ENCODE measurements around the gene DDX5. TPM values are rescaled to one million over a fixed set of nuclear protein-coding genes. Genes with fewer than 3 reads are reported as not detected.
"Not testable (repeated sequence)": the region's sequence is repeated elsewhere in the genome, so short reads cannot be mapped to it uniquely, and the experiment has no call there.

Gene DDX5
- total RNA-seq, 1 donor from 2014 or later = 555 TPM

DNA sequence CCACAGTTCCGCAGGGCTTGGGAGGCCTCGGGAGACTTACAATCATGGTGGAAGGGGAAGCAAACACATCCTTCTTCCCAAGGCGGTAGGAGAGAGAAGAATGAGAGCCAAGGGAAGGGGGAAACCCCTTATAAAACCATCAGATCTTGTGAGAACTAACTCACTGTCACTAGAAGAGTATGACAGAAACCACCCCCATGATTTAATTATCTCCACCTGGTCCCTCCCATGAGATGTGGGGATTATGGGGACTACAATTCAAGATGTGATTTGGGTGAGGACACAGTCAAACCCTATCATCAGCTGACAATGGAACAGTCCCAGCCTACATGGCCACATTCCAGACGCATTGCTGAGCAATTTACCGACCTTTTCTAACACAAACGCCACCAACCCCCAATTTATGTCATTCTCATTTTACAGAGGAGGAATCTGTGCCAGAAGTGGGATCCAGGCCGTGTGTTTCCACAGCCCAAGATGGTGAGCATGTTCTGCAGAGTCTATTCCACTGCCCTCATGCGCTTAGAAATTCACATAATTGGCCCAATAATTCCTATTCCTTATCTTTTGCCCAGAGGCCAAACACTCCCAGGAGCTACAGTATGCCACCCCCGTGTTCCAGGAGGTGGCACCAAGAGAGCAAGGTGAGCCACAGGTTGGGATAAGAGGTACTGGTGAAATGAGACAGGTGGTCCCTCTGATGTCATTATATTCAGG, 39.9 kb downstream of the DDX5 start:
- H3K36me3 ChIP-seq (ENCODE audit: insufficient read depth, low read length) = no peaks in the 10 kb centered on the region
- H3K9me3 Mint-ChIP-seq (ENCODE audit: unreplicated experiment) = peaks cover 6% of the 10 kb centered on the region
- H3K4me1 ChIP-seq (ENCODE audit: insufficient read depth, low read length) = no peaks in the 10 kb centered on the region
- H3K4me3 Mint-ChIP-seq (ENCODE audit: unreplicated experiment) = no peak overlapping the region
- no peak overlapping the region for H3K4me3 ChIP-seq (ENCODE audit: insufficient read depth, low read depth, low read length)
- H4K20me1 ChIP-seq (ENCODE audit: insufficient read depth, low read length) = no peaks in the 10 kb centered on the region
- peaks cover 3% of the 10 kb centered on the region for H3K36me3 Mint-ChIP-seq (ENCODE audit: low read depth, unreplicated experiment)
- peaks cover 6% of the 10 kb centered on the region for H3K27me3 Mint-ChIP-seq (ENCODE audit: low read depth, unreplicated experiment)
- H3K9ac ChIP-seq (ENCODE audit: low read length) = no peak overlapping the region
- no peaks in the 10 kb centered on the region for H3K27me3 ChIP-seq (ENCODE audit: insufficient read depth, low read length)
- peak overlapping the region; percentile 37 for H3K27ac Mint-ChIP-seq (ENCODE audit: unreplicated experiment)
- H3K4me1 Mint-ChIP-seq (ENCODE audit: low read depth, unreplicated experiment) = peaks cover 9% of the 10 kb centered on the region
- H2AFZ ChIP-seq (ENCODE audit: low read depth, low read length) = no peak overlapping the region
- H3K79me2 ChIP-seq (ENCODE audit: insufficient read depth, low read length) = no peaks in the 10 kb centered on the region
- DNase-seq (ENCODE audit: low read depth) (no peak), FAIRE-seq (no peak)
- H3K27ac ChIP-seq (ENCODE audit: low read depth, low read length) = no peak overlapping the region
- no peak overlapping the region for H3K4me2 ChIP-seq (ENCODE audit: low read length)
- no peaks in the 10 kb centered on the region for H3K9me3 ChIP-seq (ENCODE audit: insufficient read depth, low read depth, low read length)
- TF ChIP-seq, protein P1, sequence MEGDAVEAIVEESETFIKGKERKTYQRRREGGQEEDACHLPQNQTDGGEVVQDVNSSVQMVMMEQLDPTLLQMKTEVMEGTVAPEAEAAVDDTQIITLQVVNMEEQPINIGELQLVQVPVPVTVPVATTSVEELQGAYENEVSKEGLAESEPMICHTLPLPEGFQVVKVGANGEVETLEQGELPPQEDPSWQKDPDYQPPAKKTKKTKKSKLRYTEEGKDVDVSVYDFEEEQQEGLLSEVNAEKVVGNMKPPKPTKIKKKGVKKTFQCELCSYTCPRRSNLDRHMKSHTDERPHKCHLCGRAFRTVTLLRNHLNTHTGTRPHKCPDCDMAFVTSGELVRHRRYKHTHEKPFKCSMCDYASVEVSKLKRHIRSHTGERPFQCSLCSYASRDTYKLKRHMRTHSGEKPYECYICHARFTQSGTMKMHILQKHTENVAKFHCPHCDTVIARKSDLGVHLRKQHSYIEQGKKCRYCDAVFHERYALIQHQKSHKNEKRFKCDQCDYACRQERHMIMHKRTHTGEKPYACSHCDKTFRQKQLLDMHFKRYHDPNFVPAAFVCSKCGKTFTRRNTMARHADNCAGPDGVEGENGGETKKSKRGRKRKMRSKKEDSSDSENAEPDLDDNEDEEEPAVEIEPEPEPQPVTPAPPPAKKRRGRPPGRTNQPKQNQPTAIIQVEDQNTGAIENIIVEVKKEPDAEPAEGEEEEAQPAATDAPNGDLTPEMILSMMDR (IDR thresholded peaks at IDR 0.05; ENCODE audit: insufficient read depth, low read depth, low read length) = no peak
- no peak for TF ChIP-seq EZH2 (IDR thresholded peaks at IDR 0.05; ENCODE audit: insufficient read depth, low read length)

DNA sequence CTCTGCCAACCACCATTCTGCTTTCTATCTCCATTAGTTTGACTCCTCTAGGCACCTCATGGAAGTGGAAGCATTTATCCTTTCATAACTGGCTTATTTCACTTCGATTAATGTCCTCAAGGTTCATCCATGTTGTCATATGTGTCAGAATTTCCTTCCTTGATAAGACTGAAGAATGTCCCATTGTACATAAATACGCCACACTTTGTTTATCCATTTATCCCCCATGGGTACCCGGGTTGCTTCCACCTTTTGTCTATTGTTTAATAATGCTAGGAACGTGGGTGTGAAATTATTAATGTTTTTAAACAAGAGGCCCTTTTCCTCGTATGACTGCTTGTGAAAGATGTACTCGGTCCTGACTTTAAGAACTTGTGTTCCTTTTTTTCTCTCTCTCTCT, 44.3 kb downstream of the DDX5 start:
- Histone ChIP-seq H3K4me1 (ENCODE audit: insufficient read depth, low read length) (peaks cover 17% of the 10 kb centered on the region), H2AFZ (ENCODE audit: low read depth, low read length) (no peak overlapping the region), H3K27ac (ENCODE audit: low read depth, low read length) (no peak overlapping the region), H3K4me3 (ENCODE audit: insufficient read depth, low read depth, low read length) (no peak overlapping the region), H3K4me2 (ENCODE audit: low read length) (no peak overlapping the region), H3K9ac (ENCODE audit: low read length) (no peak overlapping the region), H3K27me3 (ENCODE audit: insufficient read depth, low read length) (no peaks in the 10 kb centered on the region), H4K20me1 (ENCODE audit: insufficient read depth, low read length) (no peaks in the 10 kb centered on the region), H3K36me3 (ENCODE audit: insufficient read depth, low read length) (no peaks in the 10 kb centered on the region), H3K9me3 (ENCODE audit: insufficient read depth, low read depth, low read length) (no peaks in the 10 kb centered on the region), H3K79me2 (ENCODE audit: insufficient read depth, low read length) (no peaks in the 10 kb centered on the region)
- no peak for TF ChIP-seq EZH2 (IDR thresholded peaks at IDR 0.05; ENCODE audit: insufficient read depth, low read length)
- TF ChIP-seq, protein P1 (IDR thresholded peaks at IDR 0.05; ENCODE audit: insufficient read depth, low read depth, low read length) = no peak
- no peak for FAIRE-seq
- Mint-ChIP-seq H3K4me3 (ENCODE audit: unreplicated experiment) (no peak overlapping the region), H3K27me3 (ENCODE audit: low read depth, unreplicated experiment) (peaks cover 7% of the 10 kb centered on the region), H3K36me3 (ENCODE audit: low read depth, unreplicated experiment) (no peaks in the 10 kb centered on the region), H3K4me1 (ENCODE audit: low read depth, unreplicated experiment) (peaks cover 25% of the 10 kb centered on the region), H3K27ac (ENCODE audit: unreplicated experiment) (no peak overlapping the region), H3K9me3 (ENCODE audit: unreplicated experiment) (peaks cover 6% of the 10 kb centered on the region)
- DNase-seq (ENCODE audit: low read depth) = no peak

DNA sequence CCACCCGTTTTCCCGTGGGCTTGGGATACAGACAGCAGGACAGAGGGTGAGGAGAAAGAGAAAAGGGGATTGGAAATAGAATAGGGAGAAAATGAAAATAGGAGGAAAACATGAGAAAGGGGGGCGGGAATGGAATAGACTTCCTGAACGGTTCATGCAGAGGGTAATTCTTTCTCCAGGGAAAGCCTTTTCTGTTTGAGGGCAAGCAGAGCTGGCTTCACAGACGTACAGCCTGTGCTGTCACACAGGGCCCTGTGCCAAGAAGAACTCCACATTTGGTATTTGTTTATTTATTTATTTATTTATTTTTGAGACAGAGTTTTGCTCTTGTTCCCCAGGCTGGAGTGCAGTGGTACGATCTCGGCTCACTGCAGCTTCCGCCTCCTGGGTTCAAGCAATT, 45.1 kb downstream of the DDX5 start:
- Histone ChIP-seq H3K4me1 (ENCODE audit: insufficient read depth, low read length) (peaks cover 17% of the 10 kb centered on the region), H3K79me2 (ENCODE audit: insufficient read depth, low read length) (no peaks in the 10 kb centered on the region), H3K9ac (ENCODE audit: low read length) (no peak overlapping the region), H3K36me3 (ENCODE audit: insufficient read depth, low read length) (no peaks in the 10 kb centered on the region), H3K27me3 (ENCODE audit: insufficient read depth, low read length) (no peaks in the 10 kb centered on the region), H2AFZ (ENCODE audit: low read depth, low read length) (no peak overlapping the region), H4K20me1 (ENCODE audit: insufficient read depth, low read length) (no peaks in the 10 kb centered on the region), H3K27ac (ENCODE audit: low read depth, low read length) (no peak overlapping the region), H3K4me3 (ENCODE audit: insufficient read depth, low read depth, low read length) (no peak overlapping the region), H3K4me2 (ENCODE audit: low read length) (no peak overlapping the region), H3K9me3 (ENCODE audit: insufficient read depth, low read depth, low read length) (no peaks in the 10 kb centered on the region)
- Mint-ChIP-seq H3K27me3 (ENCODE audit: low read depth, unreplicated experiment) (peaks cover 7% of the 10 kb centered on the region), H3K9me3 (ENCODE audit: unreplicated experiment) (peaks cover 6% of the 10 kb centered on the region), H3K4me3 (ENCODE audit: unreplicated experiment) (no peak overlapping the region), H3K36me3 (ENCODE audit: low read depth, unreplicated experiment) (no peaks in the 10 kb centered on the region), H3K4me1 (ENCODE audit: low read depth, unreplicated experiment) (peaks cover 19% of the 10 kb centered on the region), H3K27ac (ENCODE audit: unreplicated experiment) (no peak overlapping the region)
- no peak for FAIRE-seq
- DNase-seq (ENCODE audit: low read depth) = no peak
- TF ChIP-seq EZH2 (IDR thresholded peaks at IDR 0.05; ENCODE audit: insufficient read depth, low read length) = no peak
- TF ChIP-seq, protein P1 (IDR thresholded peaks at IDR 0.05; ENCODE audit: insufficient read depth, low read depth, low read length) = no peak

DNA sequence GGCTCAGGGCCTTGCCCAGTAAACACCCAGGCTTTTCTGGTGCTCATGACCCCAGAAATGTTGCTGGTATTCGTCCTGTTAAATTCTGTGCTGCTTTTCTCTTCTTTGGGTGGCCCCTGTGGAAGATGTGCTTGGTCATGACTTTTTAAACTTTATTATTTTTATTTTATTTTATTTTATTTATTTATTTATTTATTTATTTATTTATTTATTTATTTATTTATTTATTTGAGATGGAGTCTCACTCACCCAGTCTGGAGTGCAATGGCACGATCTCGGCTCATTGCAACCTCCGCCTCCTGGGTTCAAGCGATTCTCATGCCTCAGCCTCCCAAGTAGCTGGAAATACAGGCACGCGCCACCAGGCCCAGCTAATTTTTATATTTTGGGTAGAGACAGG, 46.3 kb downstream of the DDX5 start:
- not testable (repeated sequence) for H3K4me3 ChIP-seq (ENCODE audit: insufficient read depth, low read depth, low read length); H3K79me2 ChIP-seq (ENCODE audit: insufficient read depth, low read length); H3K36me3 ChIP-seq (ENCODE audit: insufficient read depth, low read length); H3K9ac ChIP-seq (ENCODE audit: low read length); H3K9me3 ChIP-seq (ENCODE audit: insufficient read depth, low read depth, low read length); DNase-seq (ENCODE audit: low read depth); H2AFZ ChIP-seq (ENCODE audit: low read depth, low read length); FAIRE-seq; H3K36me3 Mint-ChIP-seq (ENCODE audit: low read depth, unreplicated experiment); H3K27me3 ChIP-seq (ENCODE audit: insufficient read depth, low read length); H3K4me3 Mint-ChIP-seq (ENCODE audit: unreplicated experiment); H3K9me3 Mint-ChIP-seq (ENCODE audit: unreplicated experiment); H4K20me1 ChIP-seq (ENCODE audit: insufficient read depth, low read length); H3K27me3 Mint-ChIP-seq (ENCODE audit: low read depth, unreplicated experiment)
- H3K27ac ChIP-seq (ENCODE audit: low read depth, low read length) = peak overlapping the region; percentile 32
- H3K4me1 ChIP-seq (ENCODE audit: insufficient read depth, low read length) = peaks cover 17% of the 10 kb centered on the region
- Mint-ChIP-seq H3K4me1 (ENCODE audit: low read depth, unreplicated experiment) (peaks cover 15% of the 10 kb centered on the region), H3K27ac (ENCODE audit: unreplicated experiment) (peak overlapping the region; percentile 41)
- H3K4me2 ChIP-seq (ENCODE audit: low read length) = peak overlapping the region; percentile 55
